ENCODE measurements around the gene USH2A.

USH2A gene

DNA sequence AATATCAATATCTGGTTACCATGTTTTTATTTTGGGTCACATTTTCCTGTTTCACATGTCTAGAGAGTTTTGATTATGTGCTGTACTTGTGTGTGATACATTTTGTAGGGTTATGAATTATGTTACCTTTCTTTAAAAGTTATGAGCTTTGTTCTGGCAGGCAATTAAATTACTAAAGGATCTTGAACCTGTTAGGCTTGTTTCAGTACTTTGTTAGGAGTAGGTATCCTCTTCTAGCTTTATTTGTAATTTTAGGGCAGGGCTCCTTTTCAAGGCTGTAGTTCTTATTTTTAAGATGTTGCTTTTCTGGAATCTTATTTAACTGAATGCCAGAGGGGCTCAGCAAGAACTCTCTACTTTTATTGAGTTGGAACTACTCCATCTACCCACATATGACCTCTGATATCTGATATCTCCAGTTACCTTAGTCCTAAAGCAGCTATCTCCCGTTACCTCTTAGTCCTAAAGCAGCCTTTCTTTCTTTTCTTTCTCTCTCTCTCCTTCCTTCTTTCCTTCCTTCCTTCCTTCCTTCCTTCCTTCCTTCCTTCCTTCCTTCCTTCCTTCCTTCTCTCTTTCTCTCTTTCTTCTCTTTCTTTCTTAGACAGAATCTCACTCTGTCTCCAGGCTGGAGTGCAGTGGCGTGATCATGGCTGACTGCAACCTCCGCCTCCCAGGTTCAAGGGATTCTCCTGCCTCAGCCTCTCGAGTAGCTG, 832.3 kb downstream of the USH2A start:
- TF ChIP-seq EZH2phosphoT487 (IDR thresholded peaks at IDR 0.05; ENCODE audit: borderline replicate concordance), result no peak
- TF ChIP-seq, protein P1, sequence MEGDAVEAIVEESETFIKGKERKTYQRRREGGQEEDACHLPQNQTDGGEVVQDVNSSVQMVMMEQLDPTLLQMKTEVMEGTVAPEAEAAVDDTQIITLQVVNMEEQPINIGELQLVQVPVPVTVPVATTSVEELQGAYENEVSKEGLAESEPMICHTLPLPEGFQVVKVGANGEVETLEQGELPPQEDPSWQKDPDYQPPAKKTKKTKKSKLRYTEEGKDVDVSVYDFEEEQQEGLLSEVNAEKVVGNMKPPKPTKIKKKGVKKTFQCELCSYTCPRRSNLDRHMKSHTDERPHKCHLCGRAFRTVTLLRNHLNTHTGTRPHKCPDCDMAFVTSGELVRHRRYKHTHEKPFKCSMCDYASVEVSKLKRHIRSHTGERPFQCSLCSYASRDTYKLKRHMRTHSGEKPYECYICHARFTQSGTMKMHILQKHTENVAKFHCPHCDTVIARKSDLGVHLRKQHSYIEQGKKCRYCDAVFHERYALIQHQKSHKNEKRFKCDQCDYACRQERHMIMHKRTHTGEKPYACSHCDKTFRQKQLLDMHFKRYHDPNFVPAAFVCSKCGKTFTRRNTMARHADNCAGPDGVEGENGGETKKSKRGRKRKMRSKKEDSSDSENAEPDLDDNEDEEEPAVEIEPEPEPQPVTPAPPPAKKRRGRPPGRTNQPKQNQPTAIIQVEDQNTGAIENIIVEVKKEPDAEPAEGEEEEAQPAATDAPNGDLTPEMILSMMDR (conservative IDR thresholded peaks at IDR 0.05; ENCODE audit: low read length), result no peak
- Histone ChIP-seq H3K27me3 (ENCODE audit: insufficient read depth, low read length, poor library complexity, severe bottlenecking) (no peaks in the 10 kb centered on the region), H3K79me2 (ENCODE audit: insufficient read depth, low read length) (no peaks in the 10 kb centered on the region), H3K4me3 (ENCODE audit: low read length, poor library complexity, severe bottlenecking) (no peak overlapping the region), H3K9me2 (replicated peaks; ENCODE audit: low read depth, low read length) (no peaks in the 10 kb centered on the region), H3F3A (ENCODE audit: low read depth) (no peaks in the 10 kb centered on the region), H3K36me3 (ENCODE audit: insufficient read depth, low read length) (no peaks in the 10 kb centered on the region), H2AFZ (ENCODE audit: low read length) (no peak overlapping the region), H4K20me1 (ENCODE audit: insufficient read depth, low read length, poor library complexity, severe bottlenecking) (no peaks in the 10 kb centered on the region), H3K4me1 (ENCODE audit: insufficient read depth, low read length, poor library complexity, severe bottlenecking) (no peaks in the 10 kb centered on the region), H3K9ac (ENCODE audit: low read depth, low read length, poor library complexity, severe bottlenecking) (no peak overlapping the region), H3K9me3 (ENCODE audit: insufficient read depth, low read depth, low read length) (no peaks in the 10 kb centered on the region), H3K4me2 (ENCODE audit: low read depth, low read length, poor library complexity, severe bottlenecking) (no peak overlapping the region)

DNA sequence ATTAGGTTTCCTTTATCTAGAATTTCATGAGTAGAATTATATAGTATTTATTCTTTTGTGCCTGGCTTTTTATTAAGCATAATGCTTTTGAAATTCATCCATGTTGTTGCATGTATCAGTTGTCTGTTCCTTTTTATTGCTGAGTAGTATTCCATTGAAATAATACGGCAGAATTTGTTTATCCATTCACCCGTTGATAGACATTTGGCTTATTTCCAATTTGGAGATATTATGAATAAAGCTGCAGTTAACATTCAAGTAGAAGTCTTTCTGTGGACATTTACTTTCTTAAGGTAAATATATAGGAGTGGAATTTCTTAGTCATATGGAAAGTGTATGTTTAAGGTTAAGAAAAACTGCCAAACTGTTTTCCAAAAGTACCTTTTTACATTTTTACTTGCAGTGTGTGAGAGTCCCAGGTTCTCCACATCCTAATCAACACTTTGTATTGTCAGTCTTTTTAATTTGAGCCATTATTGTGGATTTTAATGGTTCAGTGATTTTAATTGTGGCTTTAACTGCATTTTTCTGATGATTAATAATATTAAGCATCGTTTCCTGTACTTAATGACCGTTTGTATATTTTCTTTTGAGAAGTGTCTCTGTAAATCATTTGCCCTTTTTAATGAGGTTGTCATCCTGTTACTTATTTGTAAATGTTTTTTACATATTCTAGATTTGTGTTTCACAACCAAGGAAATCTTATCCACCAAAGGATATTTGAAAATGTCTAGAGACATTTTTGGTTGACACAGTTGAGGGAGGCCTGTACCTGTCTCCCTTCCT, 833.4 kb downstream of the USH2A start:
- H3K9me3 ChIP-seq (ENCODE audit: insufficient read depth, low read depth, low read length), result no peaks in the 10 kb centered on the region
- H3K9me2 ChIP-seq (replicated peaks; ENCODE audit: low read depth, low read length), result no peaks in the 10 kb centered on the region
- H3F3A ChIP-seq (ENCODE audit: low read depth), result no peaks in the 10 kb centered on the region
- H3K4me1 ChIP-seq (ENCODE audit: insufficient read depth, low read length, poor library complexity, severe bottlenecking), result no peaks in the 10 kb centered on the region
- no peak for TF ChIP-seq EZH2phosphoT487 (IDR thresholded peaks at IDR 0.05; ENCODE audit: borderline replicate concordance)
- TF ChIP-seq, protein P1 (conservative IDR thresholded peaks at IDR 0.05; ENCODE audit: low read length), result no peak
- H4K20me1 ChIP-seq (ENCODE audit: insufficient read depth, low read length, poor library complexity, severe bottlenecking), result no peaks in the 10 kb centered on the region
- H3K79me2 ChIP-seq (ENCODE audit: insufficient read depth, low read length), result no peaks in the 10 kb centered on the region
- H2AFZ ChIP-seq (ENCODE audit: low read length), result no peak overlapping the region
- no peaks in the 10 kb centered on the region for H3K27me3 ChIP-seq (ENCODE audit: insufficient read depth, low read length, poor library complexity, severe bottlenecking)
- no peak overlapping the region for H3K4me3 ChIP-seq (ENCODE audit: low read length, poor library complexity, severe bottlenecking)
- H3K9ac ChIP-seq (ENCODE audit: low read depth, low read length, poor library complexity, severe bottlenecking), result no peak overlapping the region
- no peak overlapping the region for H3K4me2 ChIP-seq (ENCODE audit: low read depth, low read length, poor library complexity, severe bottlenecking)
- peaks cover 2% of the 10 kb centered on the region; the same call in 1 of the 2 replicates for H3K36me3 ChIP-seq (ENCODE audit: insufficient read depth, low read length)

DNA sequence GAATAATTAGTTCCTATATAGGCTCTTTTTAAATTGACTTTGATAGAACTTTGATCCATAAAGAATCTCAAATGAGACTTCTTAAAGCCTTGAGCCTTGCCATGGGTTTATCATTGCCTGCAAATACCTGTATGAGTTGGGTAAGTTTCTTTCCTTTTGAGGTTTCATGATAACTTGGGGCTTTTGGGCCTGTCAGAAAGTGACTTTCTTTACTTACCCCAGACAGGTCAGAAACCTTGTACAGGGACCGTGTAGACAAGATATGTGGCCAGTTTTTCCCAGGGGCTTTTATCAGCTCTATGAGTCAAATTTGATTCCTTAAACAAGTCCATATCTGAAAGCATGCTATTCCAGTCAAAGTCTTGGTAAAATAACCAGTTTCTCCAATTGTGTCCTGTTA, 838.9 kb downstream of the USH2A start:
- Histone ChIP-seq H3K4me3 (ENCODE audit: low read length, poor library complexity, severe bottlenecking) (no peak overlapping the region), H3K27me3 (ENCODE audit: insufficient read depth, low read length, poor library complexity, severe bottlenecking) (no peaks in the 10 kb centered on the region), H4K20me1 (ENCODE audit: insufficient read depth, low read length, poor library complexity, severe bottlenecking) (no peaks in the 10 kb centered on the region), H3K4me1 (ENCODE audit: insufficient read depth, low read length, poor library complexity, severe bottlenecking) (no peaks in the 10 kb centered on the region), H3K4me2 (ENCODE audit: low read depth, low read length, poor library complexity, severe bottlenecking) (no peak overlapping the region), H3K79me2 (ENCODE audit: insufficient read depth, low read length) (no peaks in the 10 kb centered on the region), H3K36me3 (ENCODE audit: insufficient read depth, low read length) (peaks cover 29% of the 10 kb centered on the region; the same call in 1 of the 2 replicates), H2AFZ (ENCODE audit: low read length) (no peak overlapping the region), H3K9me2 (replicated peaks; ENCODE audit: low read depth, low read length) (no peaks in the 10 kb centered on the region), H3F3A (ENCODE audit: low read depth) (no peaks in the 10 kb centered on the region), H3K9me3 (ENCODE audit: insufficient read depth, low read depth, low read length) (no peaks in the 10 kb centered on the region), H3K9ac (ENCODE audit: low read depth, low read length, poor library complexity, severe bottlenecking) (no peak overlapping the region)
- no peak for TF ChIP-seq EZH2phosphoT487 (IDR thresholded peaks at IDR 0.05; ENCODE audit: borderline replicate concordance)
- TF ChIP-seq, protein P1 (conservative IDR thresholded peaks at IDR 0.05; ENCODE audit: low read length), result no peak
